ENCODE measurements around the gene BCL10.

DNA sequence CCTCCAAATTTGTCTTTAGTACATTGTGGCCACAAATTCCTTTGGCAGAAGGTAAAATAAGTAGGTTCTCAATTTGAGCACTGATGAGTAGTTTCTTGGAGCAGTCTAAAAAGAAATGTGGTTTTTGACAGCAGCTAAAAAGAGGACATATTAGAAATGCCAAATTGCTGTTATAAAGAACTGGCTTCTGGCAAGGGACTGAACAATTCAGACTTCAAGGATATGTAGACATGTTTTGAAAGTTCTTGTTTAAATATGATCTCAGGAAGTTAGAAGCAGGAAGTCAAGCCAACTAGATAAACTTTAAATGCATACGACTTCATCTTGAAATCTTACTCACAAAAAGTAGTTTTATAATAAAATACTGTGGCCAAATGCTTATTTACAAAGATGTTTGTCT, 35.8 kb downstream of the BCL10 start:
- TF ChIP-seq SUZ12 (IDR thresholded peaks at IDR 0.05; ENCODE audit: low read depth, low read length): no peak
- TF ChIP-seq, protein P1, sequence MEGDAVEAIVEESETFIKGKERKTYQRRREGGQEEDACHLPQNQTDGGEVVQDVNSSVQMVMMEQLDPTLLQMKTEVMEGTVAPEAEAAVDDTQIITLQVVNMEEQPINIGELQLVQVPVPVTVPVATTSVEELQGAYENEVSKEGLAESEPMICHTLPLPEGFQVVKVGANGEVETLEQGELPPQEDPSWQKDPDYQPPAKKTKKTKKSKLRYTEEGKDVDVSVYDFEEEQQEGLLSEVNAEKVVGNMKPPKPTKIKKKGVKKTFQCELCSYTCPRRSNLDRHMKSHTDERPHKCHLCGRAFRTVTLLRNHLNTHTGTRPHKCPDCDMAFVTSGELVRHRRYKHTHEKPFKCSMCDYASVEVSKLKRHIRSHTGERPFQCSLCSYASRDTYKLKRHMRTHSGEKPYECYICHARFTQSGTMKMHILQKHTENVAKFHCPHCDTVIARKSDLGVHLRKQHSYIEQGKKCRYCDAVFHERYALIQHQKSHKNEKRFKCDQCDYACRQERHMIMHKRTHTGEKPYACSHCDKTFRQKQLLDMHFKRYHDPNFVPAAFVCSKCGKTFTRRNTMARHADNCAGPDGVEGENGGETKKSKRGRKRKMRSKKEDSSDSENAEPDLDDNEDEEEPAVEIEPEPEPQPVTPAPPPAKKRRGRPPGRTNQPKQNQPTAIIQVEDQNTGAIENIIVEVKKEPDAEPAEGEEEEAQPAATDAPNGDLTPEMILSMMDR (CRISPR knock-in tag; IDR thresholded peaks at IDR 0.05): no peak
- no peak for TF ChIP-seq JUN (CRISPR knock-in tag; IDR thresholded peaks at IDR 0.05)
- TF ChIP-seq PHB2 (IDR thresholded peaks at IDR 0.05; ENCODE audit: partially characterized antibody): no peak
- TF ChIP-seq NR2F2 (IDR thresholded peaks at IDR 0.05; ENCODE audit: borderline replicate concordance, low read depth): no peak
- no peak for TF ChIP-seq ZMAT3 (CRISPR knock-in tag; conservative IDR thresholded peaks at IDR 0.05)
- no peak for TF ChIP-seq ZNF772 (CRISPR knock-in tag; IDR thresholded peaks at IDR 0.05)
- no peak for TF ChIP-seq KDM1A (CRISPR knock-in tag; IDR thresholded peaks at IDR 0.05)
- TF ChIP-seq ZBTB20 (CRISPR knock-in tag; IDR thresholded peaks at IDR 0.05; ENCODE audit: borderline replicate concordance, low read depth): no peak
- no peak for TF ChIP-seq SPEN (CRISPR knock-in tag; IDR thresholded peaks at IDR 0.05; ENCODE audit: low read depth)
